ENCODE measurements around the gene PDAP1. TPM values are rescaled to one million over a fixed set of nuclear protein-coding genes. Genes with fewer than 3 reads are reported as not detected.
A peak's percentile ranks its signal among the peaks of the same experiment; 100 is the strongest.

PDAP1 gene
- polyA plus RNA-seq, 1 of the 3 experiments (the other 2 are of a cell fraction), result 389 TPM

GRCh38 chr7:99373091-99374066, 35.0 kb downstream of the PDAP1 start:
- DNase-seq, result no peak
- no peak overlapping the region for H3K27ac ChIP-seq (ENCODE audit: low read depth in 2 of 2, low read length in 1 of 2)
- no peaks in the 10 kb centered on the region for H3K27me3 ChIP-seq (ENCODE audit: insufficient read depth)
- H3K9me2 ChIP-seq, result no peaks in the 10 kb centered on the region
- H4K20me1 ChIP-seq (ENCODE audit: insufficient read depth), result peaks cover 27% of the 10 kb centered on the region
- peaks cover 0 to 22% of the 10 kb centered on the region in 2 experiments for H3K36me3 ChIP-seq (replicated peaks in 1 of 2; ENCODE audit: control insufficient read depth in 1 of 2, insufficient read depth in 2 of 2, low read length in 1 of 2)
- H3K9ac ChIP-seq, result peak overlapping the region; percentile 81; the same call in 1 of the 2 replicates
- H3K9me3 ChIP-seq, result no peaks in the 10 kb centered on the region
- H3K4me3 ChIP-seq (ENCODE audit: low read depth in 2 of 2, low read length in 1 of 2), result peak overlapping the region; percentile 55 to 93
- POLR2A ChIA-PET, result interaction anchor here (0.6 to 0.8 kb wide), 2 partner anchors 12 to 36 kb away, joined by 4 to 6 read pairs; partner anchors contain the start of genes BUD31 and PDAP1
- H3F3A ChIP-seq (replicated peaks; ENCODE audit: insufficient read depth), result peaks cover 34% of the 10 kb centered on the region
- CTCF ChIA-PET, result interaction anchor here (1.0 kb wide), 2 partner anchors 8 to 13 kb away, joined by 3 to 5 read pairs; no protein-coding TSS in a partner anchor
- peak overlapping the region; percentile 68; the same call in 1 of the 2 replicates for H2AFZ ChIP-seq (ENCODE audit: low read depth)
- H3K4me1 ChIP-seq (ENCODE audit: control insufficient read depth in 1 of 2, insufficient read depth in 2 of 2, low read depth in 1 of 2, low read length in 1 of 2), result peaks cover 0 to 11% of the 10 kb centered on the region in 2 experiments; a peak in 1 of 4 replicates
- H3K79me2 ChIP-seq (ENCODE audit: insufficient read depth), result peaks cover 39% of the 10 kb centered on the region
- no peak for TF ChIP-seq RXRA (IDR thresholded peaks at IDR 0.05; ENCODE audit: borderline replicate concordance, low read depth)
- TF ChIP-seq TAF1 (IDR thresholded peaks at IDR 0.05; ENCODE audit: borderline replicate concordance, low read depth, low read length), result no peak
- TF ChIP-seq TEAD4 (IDR thresholded peaks at IDR 0.05; ENCODE audit: borderline replicate concordance, insufficient read depth), result no peak
- TF ChIP-seq MEF2A (IDR thresholded peaks at IDR 0.05; ENCODE audit: borderline replicate concordance, low read depth), result no peak
- H3K4me2 ChIP-seq, result peak overlapping the region; percentile 99
- WGBS (ENCODE audit: low lambda C conversion rate), result 92% methylated on average over 40 of the region's 41 CpGs

GRCh38 chr7:99372275-99373090, 35.9 kb downstream of the PDAP1 start:
- H3K4me2 ChIP-seq, result no peak overlapping the region
- WGBS (ENCODE audit: low lambda C conversion rate), result 90% methylated on average over 20 of the region's 21 CpGs
- peaks cover 0 to 15% of the 10 kb centered on the region in 2 experiments for H3K36me3 ChIP-seq (replicated peaks in 1 of 2; ENCODE audit: control insufficient read depth in 1 of 2, insufficient read depth in 2 of 2, low read length in 1 of 2)
- H3K27me3 ChIP-seq (ENCODE audit: insufficient read depth), result no peaks in the 10 kb centered on the region
- no peak overlapping the region for H3K4me3 ChIP-seq (ENCODE audit: low read depth in 2 of 2, low read length in 1 of 2)
- peaks cover 21% of the 10 kb centered on the region for H4K20me1 ChIP-seq (ENCODE audit: insufficient read depth)
- CTCF ChIA-PET, result interaction anchor here (1.0 to 2.3 kb wide), 4 partner anchors 13 to 493 kb away, joined by 3 to 7 read pairs (median 4); no protein-coding TSS in a partner anchor
- H2AFZ ChIP-seq (ENCODE audit: low read depth), result no peak overlapping the region
- no peak overlapping the region for H3K27ac ChIP-seq (ENCODE audit: low read depth in 2 of 2, low read length in 1 of 2)
- peaks cover 0 to 11% of the 10 kb centered on the region in 2 experiments; a peak in 1 of 4 replicates for H3K4me1 ChIP-seq (ENCODE audit: control insufficient read depth in 1 of 2, insufficient read depth in 2 of 2, low read depth in 1 of 2, low read length in 1 of 2)
- H3K79me2 ChIP-seq (ENCODE audit: insufficient read depth), result peaks cover 30% of the 10 kb centered on the region
- no peak for DNase-seq
- TF ChIP-seq MEF2A (IDR thresholded peaks at IDR 0.05; ENCODE audit: borderline replicate concordance, low read depth), result no peak
- TF ChIP-seq MAX (IDR thresholded peaks at IDR 0.05; ENCODE audit: low read depth), result no peak
- TF ChIP-seq ZBTB33 (IDR thresholded peaks at IDR 0.05; ENCODE audit: borderline replicate concordance, low read depth), result no peak
- TF ChIP-seq SIN3A (IDR thresholded peaks at IDR 0.05; ENCODE audit: borderline replicate concordance, low read depth, low read length), result no peak
- H3K9me2 ChIP-seq, result no peaks in the 10 kb centered on the region
- H3F3A ChIP-seq (replicated peaks; ENCODE audit: insufficient read depth), result peaks cover 34% of the 10 kb centered on the region
- H3K9ac ChIP-seq, result no peak overlapping the region
- H3K9me3 ChIP-seq, result no peaks in the 10 kb centered on the region
- POLR2A ChIA-PET, result interaction anchor here (0.6 to 0.8 kb wide), 2 partner anchors 11 to 36 kb away, joined by 4 to 6 read pairs; partner anchors contain the start of genes BUD31 and PDAP1

Measured in SK-N-SH (cell line).